Colonic mucosa (tissue), 4 donors: Measurements from ENCODE around the gene SNX22. TPM values are rescaled to one million over a fixed set of nuclear protein-coding genes. Genes with fewer than 3 reads are reported as not detected.

Experiments used
- DNase-seq: peaks from one replicate; pipeline ENCODE4 v3.0.0-alpha.2; 2020
- H3K27ac ChIP-seq: fragments of 200-600 bp; one replicate; pipeline ENCODE4 v1.8.0; 2021
- H3K27me3 ChIP-seq: fragments of 200-600 bp; one replicate; pipeline ENCODE4 v1.8.0; 2021
- H3K36me3 ChIP-seq: fragments of 200-600 bp; one replicate; pipeline ENCODE4 v1.8.0; 2021
- H3K4me1 ChIP-seq: fragments of 200-600 bp; one replicate; pipeline ENCODE4 v1.8.0; 2021; ENCODE audit warnings: mild to moderate bottlenecking
- H3K4me3 ChIP-seq: fragments of 200-600 bp; one replicate; pipeline ENCODE4 v1.8.0; 2021
- H3K9ac ChIP-seq, 2 donors: one replicate each; pipeline ENCODE4 v1.7.0; 2013; ENCODE audit warnings: control low read depth in 2 of 2, low read depth in 2 of 2, low read length in 2 of 2
- H3K9me3 ChIP-seq: fragments of 200-600 bp; one replicate; pipeline ENCODE4 v1.8.0; 2021
- intact Hi-C: fragments of 100-400 bp; cut with DNase I; formaldehyde crosslinking; loops from one replicate; pipeline ENCODE4 v1.14.1; 2022
- total RNA-seq, 2 donors: library from RNA; stranded (reverse); fragmentation: NEBNext Ultra II Directional in 1 of 2; extraction: Animal tissue kit (Norgen Biotek cat#: 25700) in 1 of 2; gene quantifications; one replicate each; pipeline ENCODE4 v1.2.1, GENCODE V29; 2021
- TF ChIP-seq, protein P1 (sequence below): fragments of 200-600 bp; IDR thresholded peaks from one replicate; pipeline ENCODE4 v1.8.0; 2022; ENCODE audit warnings: antibody characterized with exemption, mild to moderate bottlenecking
- donor health status: healthy.
- donor health status: DM: no; HTN: no; CAD: no.
- donor health status: DM: no; HTN: no; CAD: no.

Gene SNX22
- total RNA-seq, 2 donors from 2014 or later: 0.15 to 0.29 TPM

DNA sequence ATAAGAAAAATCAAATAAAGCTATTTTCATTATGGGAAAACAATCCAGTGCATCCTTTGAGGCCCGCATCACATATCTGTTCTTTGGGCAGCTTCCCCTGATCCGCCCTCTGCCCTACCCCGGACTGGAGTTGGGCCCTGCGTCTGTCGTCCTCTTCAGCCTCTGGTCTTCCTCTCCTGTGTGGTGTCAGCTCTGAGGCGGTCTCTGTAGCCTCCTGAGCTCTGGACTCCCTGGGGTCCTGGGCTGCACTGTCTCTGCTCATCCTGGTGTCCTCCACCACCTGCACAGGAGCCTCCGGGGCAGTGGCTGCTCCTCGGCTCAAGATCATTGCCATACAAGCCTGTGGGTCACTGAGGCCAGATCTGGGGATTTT, 7.4 kb upstream of the SNX22 start:
- TF ChIP-seq, protein P1, sequence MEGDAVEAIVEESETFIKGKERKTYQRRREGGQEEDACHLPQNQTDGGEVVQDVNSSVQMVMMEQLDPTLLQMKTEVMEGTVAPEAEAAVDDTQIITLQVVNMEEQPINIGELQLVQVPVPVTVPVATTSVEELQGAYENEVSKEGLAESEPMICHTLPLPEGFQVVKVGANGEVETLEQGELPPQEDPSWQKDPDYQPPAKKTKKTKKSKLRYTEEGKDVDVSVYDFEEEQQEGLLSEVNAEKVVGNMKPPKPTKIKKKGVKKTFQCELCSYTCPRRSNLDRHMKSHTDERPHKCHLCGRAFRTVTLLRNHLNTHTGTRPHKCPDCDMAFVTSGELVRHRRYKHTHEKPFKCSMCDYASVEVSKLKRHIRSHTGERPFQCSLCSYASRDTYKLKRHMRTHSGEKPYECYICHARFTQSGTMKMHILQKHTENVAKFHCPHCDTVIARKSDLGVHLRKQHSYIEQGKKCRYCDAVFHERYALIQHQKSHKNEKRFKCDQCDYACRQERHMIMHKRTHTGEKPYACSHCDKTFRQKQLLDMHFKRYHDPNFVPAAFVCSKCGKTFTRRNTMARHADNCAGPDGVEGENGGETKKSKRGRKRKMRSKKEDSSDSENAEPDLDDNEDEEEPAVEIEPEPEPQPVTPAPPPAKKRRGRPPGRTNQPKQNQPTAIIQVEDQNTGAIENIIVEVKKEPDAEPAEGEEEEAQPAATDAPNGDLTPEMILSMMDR: no peak
- H3K27ac ChIP-seq: no peak overlapping the region
- no peak overlapping the region for H3K4me3 ChIP-seq
- peaks cover 5% of the 10 kb centered on the region for H3K36me3 ChIP-seq
- H3K9me3 ChIP-seq: no peaks in the 10 kb centered on the region
- peak overlapping the region in 1 of 2 donors; percentile 12 for H3K9ac ChIP-seq
- H3K4me1 ChIP-seq: no peaks in the 10 kb centered on the region
- no peak for DNase-seq
- no peaks in the 10 kb centered on the region for H3K27me3 ChIP-seq
- intact Hi-C loops: no loop called here

DNA sequence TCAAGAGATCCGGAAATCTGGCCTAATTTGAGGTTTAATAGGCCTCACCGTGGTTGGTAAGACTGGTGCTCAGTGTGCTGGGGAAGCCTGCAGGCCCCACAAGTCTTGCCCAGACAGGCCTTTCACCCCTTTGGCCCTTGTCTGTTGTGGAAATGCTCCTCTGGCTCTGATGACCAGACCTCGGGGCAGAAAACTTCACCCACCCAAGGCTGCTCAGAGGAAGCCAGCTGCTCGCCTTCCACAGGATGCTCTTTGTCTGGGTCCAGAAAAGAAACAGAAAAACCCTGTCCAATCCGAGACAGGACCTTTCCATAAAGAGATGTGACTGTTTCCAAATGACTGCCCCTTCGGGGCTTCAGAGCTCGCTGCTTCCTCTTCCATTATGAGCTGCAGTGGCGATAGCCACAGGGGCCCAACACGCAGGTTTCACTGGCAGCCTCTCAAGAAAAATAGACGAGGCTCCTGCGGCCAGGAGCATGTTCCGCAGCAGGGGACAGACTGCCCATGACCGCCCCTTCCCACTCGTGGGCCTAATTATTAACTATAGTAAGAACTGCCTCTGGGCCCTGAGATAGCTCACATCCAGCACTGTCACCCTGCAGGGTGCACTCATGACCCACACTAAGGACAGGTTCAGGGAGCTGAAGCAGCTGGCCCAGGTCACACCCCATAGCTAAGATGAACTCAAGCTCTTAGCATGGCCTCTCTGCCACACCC, 6.8 kb upstream of the SNX22 start:
- no peaks in the 10 kb centered on the region for H3K27me3 ChIP-seq
- intact Hi-C loops: no loop called here
- no peak for DNase-seq

DNA sequence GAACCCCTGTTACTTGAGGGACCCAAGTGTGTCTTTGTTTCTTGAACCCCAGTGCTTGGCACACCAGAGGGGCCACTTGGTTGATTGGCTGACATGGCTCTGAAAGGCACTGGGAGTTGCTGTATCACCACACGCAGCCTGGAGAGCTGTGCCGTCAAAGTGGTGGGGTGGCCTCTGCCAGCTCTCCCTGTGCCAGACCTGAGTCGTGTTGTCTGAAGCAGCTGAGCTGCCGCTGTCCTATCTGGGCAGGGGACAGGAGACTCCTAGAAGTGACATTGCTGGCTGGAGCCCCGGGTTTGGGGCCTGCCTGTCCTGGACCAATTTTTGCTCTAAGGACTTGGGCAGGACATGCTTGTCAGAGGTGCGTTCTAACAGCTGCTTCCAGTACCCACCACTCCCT, 5.5 kb upstream of the SNX22 start:
- Histone ChIP-seq H3K4me3 (no peak overlapping the region), H3K36me3 (peaks cover 5% of the 10 kb centered on the region), H3K9ac (no peak overlapping the region), H3K27ac (no peak overlapping the region), H3K4me1 (no peaks in the 10 kb centered on the region), H3K9me3 (no peaks in the 10 kb centered on the region), H3K27me3 (no peaks in the 10 kb centered on the region)
- TF ChIP-seq, protein P1: no peak
- intact Hi-C loops: no loop called here
- DNase-seq: no peak

More for the DNA sequence above, 6.8 kb upstream of the SNX22 start:
- Histone ChIP-seq H3K36me3 (peaks cover 5% of the 10 kb centered on the region), H3K9me3 (no peaks in the 10 kb centered on the region), H3K4me3 (no peak overlapping the region), H3K9ac (no peak overlapping the region), H3K27ac (no peak overlapping the region), H3K4me1 (no peaks in the 10 kb centered on the region)
- TF ChIP-seq, protein P1: no peak

DNA sequence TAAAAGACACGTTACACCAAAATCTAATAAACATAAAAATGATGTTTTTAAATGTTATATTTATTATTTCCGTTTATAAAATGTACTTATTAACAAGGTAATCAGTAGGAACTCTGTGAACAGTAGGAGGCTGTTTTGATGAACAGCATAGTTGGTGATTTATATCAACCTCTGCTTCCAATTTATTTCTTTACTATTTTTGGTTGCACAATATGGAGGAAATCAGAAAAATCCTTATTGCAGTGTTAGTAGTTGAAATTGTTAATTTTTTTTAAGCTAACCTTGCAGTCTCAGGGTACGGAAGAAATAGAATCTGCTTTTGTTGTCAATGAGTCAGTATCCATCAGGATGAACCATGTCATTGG, 5.0 kb upstream of the SNX22 start:
- Histone ChIP-seq H3K4me1 (peaks cover 4% of the 10 kb centered on the region), H3K36me3 (peaks cover 5% of the 10 kb centered on the region), H3K9me3 (no peaks in the 10 kb centered on the region), H3K27me3 (peaks cover under 1% of the 10 kb centered on the region), H3K9ac (no peak overlapping the region), H3K27ac (no peak overlapping the region), H3K4me3 (no peak overlapping the region)
- TF ChIP-seq, protein P1: no peak
- DNase-seq: no peak
- intact Hi-C loops: no loop called here

DNA sequence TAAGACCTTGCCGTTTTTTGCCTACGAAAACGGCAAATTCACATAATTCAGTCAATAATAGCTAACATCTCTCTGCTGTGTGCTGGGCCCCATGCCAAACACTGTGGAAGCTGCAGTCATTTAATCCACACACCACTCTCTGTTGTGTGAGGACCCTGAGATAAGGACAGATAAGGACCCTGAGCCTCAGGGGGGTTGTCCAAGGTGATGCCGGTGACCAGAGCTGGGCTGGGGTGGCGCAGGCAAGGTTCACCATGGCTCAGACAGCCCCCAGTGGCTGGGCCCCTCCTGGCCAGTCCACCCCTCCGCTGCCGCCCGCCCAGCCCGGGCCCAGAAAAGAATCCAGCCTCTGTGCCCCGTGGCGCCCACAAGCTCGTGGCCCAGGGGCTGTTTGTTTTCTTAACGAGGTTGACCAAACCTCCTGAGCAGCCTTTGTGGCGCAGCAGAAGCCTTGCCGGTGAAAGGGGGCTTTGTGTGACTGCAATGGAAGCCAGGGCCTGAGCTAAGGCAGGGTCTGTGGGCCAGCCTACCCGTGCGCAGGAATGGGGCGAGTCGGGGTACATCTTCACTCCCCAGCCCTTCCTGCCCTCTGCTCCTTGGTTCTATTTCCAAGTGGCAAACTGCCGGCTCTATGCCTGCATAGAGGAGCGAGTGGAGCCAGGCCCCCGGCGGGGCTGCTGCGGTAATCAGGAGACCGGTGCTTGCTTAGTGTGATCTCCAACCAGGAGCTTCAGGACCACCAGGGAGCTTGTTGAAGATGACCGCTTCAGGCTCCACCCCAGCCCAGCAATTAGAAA, 4.4 kb upstream of the SNX22 start:
- Histone ChIP-seq H3K27ac (no peak overlapping the region), H3K36me3 (peaks cover 5% of the 10 kb centered on the region), H3K9ac (no peak overlapping the region), H3K9me3 (no peaks in the 10 kb centered on the region), H3K4me3 (no peak overlapping the region), H3K4me1 (peaks cover 10% of the 10 kb centered on the region), H3K27me3 (peaks cover 6% of the 10 kb centered on the region)
- DNase-seq: no peak
- TF ChIP-seq, protein P1: no peak
- intact Hi-C loops: no loop called here
